Neural cell (in vitro differentiated cells): ENCODE measurements around the gene CEMP1. TPM values are rescaled to one million over a fixed set of nuclear protein-coding genes. Genes with fewer than 3 reads are reported as not detected.

Experiments
- H2AFZ ChIP-seq: fragments of 200-600, 300-800 bp; sonication (generic), shearing (Covaris generic); 2 replicates; pipeline ENCODE4 v1.6.0; 2014; ENCODE audit warnings: low read depth, mild to moderate bottlenecking, antibody characterized with exemption, low read length, moderate library complexity
- H3F3A ChIP-seq: fragments of 200-600 bp; shearing (Covaris generic); 2 replicates; pipeline ENCODE4 v1.6.1; 2016; ENCODE audit warnings: mild to moderate bottlenecking, moderate library complexity, mixed read lengths, antibody characterized with exemption, low read length; ENCODE audit not compliant: insufficient read depth, poor library complexity, severe bottlenecking
- H3K27ac ChIP-seq: fragments of 200-600, 300-800 bp; sonication (generic), shearing (Covaris generic); 2 replicates; pipeline ENCODE4 v1.5.1; 2014; ENCODE audit warnings: mild to moderate bottlenecking, low read length, moderate library complexity
- H3K27me3 ChIP-seq: fragments of 300-800, 200-600 bp; sonication (generic), shearing (Covaris generic); 2 replicates; pipeline ENCODE4 v1.6.0; 2014; ENCODE audit warnings: mild to moderate bottlenecking, low read depth, low read length, moderate library complexity; ENCODE audit not compliant: insufficient read depth
- H3K36me3 ChIP-seq: fragments of 300-800, 200-600 bp; sonication (generic), shearing (Covaris generic); 2 replicates; pipeline ENCODE4 v1.5.1; 2014; ENCODE audit warnings: mild to moderate bottlenecking, antibody characterized with exemption, low read length, moderate library complexity; ENCODE audit not compliant: insufficient read depth
- H3K4me2 ChIP-seq: fragments of 300-800, 200-600 bp; sonication (generic), shearing (Covaris generic); 2 replicates; pipeline ENCODE4 v1.6.0; 2014; ENCODE audit warnings: mild to moderate bottlenecking, low read length
- H3K4me3 ChIP-seq: fragments of 300-800, 200-600 bp; sonication (generic), shearing (Covaris generic); 2 replicates; pipeline ENCODE4 v1.5.1; 2014; ENCODE audit warnings: mild to moderate bottlenecking, low read length, moderate library complexity
- H3K79me2 ChIP-seq: fragments of 200-600 bp; shearing (Covaris generic); replicated peaks from 2 replicates; pipeline ENCODE4 v1.6.0; 2014; ENCODE audit warnings: mild to moderate bottlenecking, low read length, moderate library complexity; ENCODE audit not compliant: insufficient read depth
- H3K9ac ChIP-seq: fragments of 300-800, 200-600 bp; sonication (generic), shearing (Covaris generic); 2 replicates; pipeline ENCODE4 v1.6.1; 2016; ENCODE audit warnings: mild to moderate bottlenecking, low read length, mixed read lengths
- H3K9me2 ChIP-seq: fragments of 200-600 bp; shearing (Covaris generic); 2 replicates; pipeline ENCODE4 v1.6.1; 2016; ENCODE audit warnings: mild to moderate bottlenecking, low read length, mixed read lengths; ENCODE audit not compliant: insufficient read depth
- H3K9me3 ChIP-seq: fragments of 200-600, 300-800 bp; sonication (generic), shearing (Covaris generic); 2 replicates; pipeline ENCODE4 v1.6.1; 2016; ENCODE audit warnings: mild to moderate bottlenecking, mixed run types, low read length, moderate library complexity, mixed read lengths
- H4K20me1 ChIP-seq: fragments of 200-600 bp; shearing (Covaris generic); 2 replicates; pipeline ENCODE4 v1.6.1; 2016; ENCODE audit warnings: mild to moderate bottlenecking, mixed run types; ENCODE audit not compliant: insufficient read depth
- CTCF ChIP-seq: fragments of 450-650 bp; IDR thresholded peaks from 2 replicates; pipeline ENCODE4 v1.5.1; 2014; ENCODE audit warnings: antibody characterized with exemption, mild to moderate bottlenecking, moderate library complexity; ENCODE audit not compliant: poor library complexity, severe bottlenecking
- EP300 ChIP-seq: fragments of 450-650 bp; conservative IDR thresholded peaks from 2 replicates; pipeline ENCODE4 v1.6.1; 2014; ENCODE audit warnings: antibody characterized with exemption, mild to moderate bottlenecking, moderate library complexity; ENCODE audit not compliant: poor library complexity, severe bottlenecking
- MXI1 ChIP-seq: fragments of 450-650 bp; conservative IDR thresholded peaks from 2 replicates; pipeline ENCODE4 v1.6.1; 2014; ENCODE audit warnings: antibody characterized with exemption, mild to moderate bottlenecking; ENCODE audit not compliant: poor library complexity, severe bottlenecking
- POLR2AphosphoS5 ChIP-seq: IDR thresholded peaks from 2 replicates; pipeline ENCODE4 v1.6.1; 2012
- RAD21 ChIP-seq: fragments of 450-650 bp; conservative IDR thresholded peaks from 2 replicates; pipeline ENCODE4 v1.6.1; 2014; ENCODE audit warnings: antibody characterized with exemption, mild to moderate bottlenecking, moderate library complexity
- REST ChIP-seq: IDR thresholded peaks from 2 replicates; pipeline ENCODE4 v1.6.1; 2012; ENCODE audit warnings: borderline replicate concordance
- SMC3 ChIP-seq: fragments of 450-650 bp; conservative IDR thresholded peaks from 2 replicates; pipeline ENCODE4 v1.6.1; 2014; ENCODE audit warnings: antibody characterized with exemption, mild to moderate bottlenecking, moderate library complexity; ENCODE audit not compliant: poor library complexity
- TAF1 ChIP-seq: IDR thresholded peaks from 2 replicates; pipeline ENCODE4 v1.6.1; 2012; ENCODE audit warnings: low read depth
- polyA plus RNA-seq: library from polyadenylated mRNA; depleted of rRNA; stranded (reverse); fragments of >200 nt; gene quantifications from 2 replicates; pipeline ENCODE4 v1.2.3, GENCODE V29; 2014

Gene CEMP1
- polyA plus RNA-seq, 1 donor from 2014 or later: 0.46 TPM

GRCh38 chr16:2489581-2489980 lies 41.6 kb downstream of the CEMP1 start:
- H3K4me3 ChIP-seq: no peak overlapping the region

GRCh38 chr16:2487903-2488531 lies 43.2 kb downstream of the CEMP1 start:
- no peaks in the 10 kb centered on the region for H3K27me3 ChIP-seq
- no peaks in the 10 kb centered on the region for H3K9me2 ChIP-seq
- H3F3A ChIP-seq: no peaks in the 10 kb centered on the region
- no peaks in the 10 kb centered on the region for H3K36me3 ChIP-seq
- H3K9me3 ChIP-seq: no peaks in the 10 kb centered on the region
- no peak for TF ChIP-seq RAD21
- no peak overlapping the region for H3K9ac ChIP-seq
- no peak overlapping the region for H3K4me3 ChIP-seq
- no peak overlapping the region for H3K27ac ChIP-seq
- H2AFZ ChIP-seq: no peak overlapping the region
- H4K20me1 ChIP-seq: no peaks in the 10 kb centered on the region
- H3K79me2 ChIP-seq: no peaks in the 10 kb centered on the region
- H3K4me2 ChIP-seq: no peak overlapping the region

More at GRCh38 chr16:2489581-2489980, 41.6 kb downstream of the CEMP1 start:
- H3K9me2 ChIP-seq: no peaks in the 10 kb centered on the region
- H3K27me3 ChIP-seq: no peaks in the 10 kb centered on the region
- no peaks in the 10 kb centered on the region for H3K9me3 ChIP-seq
- H3K79me2 ChIP-seq: no peaks in the 10 kb centered on the region
- H3F3A ChIP-seq: no peaks in the 10 kb centered on the region
- H3K4me2 ChIP-seq: no peak overlapping the region
- TF ChIP-seq POLR2AphosphoS5 (no peak), CTCF (no peak), REST (no peak)
- no peak overlapping the region for H3K27ac ChIP-seq
- no peaks in the 10 kb centered on the region for H3K36me3 ChIP-seq
- H4K20me1 ChIP-seq: no peaks in the 10 kb centered on the region
- no peak overlapping the region for H3K9ac ChIP-seq
- no peak overlapping the region for H2AFZ ChIP-seq

GRCh38 chr16:2487517-2487842 lies 43.7 kb downstream of the CEMP1 start:
- Histone ChIP-seq H3F3A (no peaks in the 10 kb centered on the region), H3K9ac (no peak overlapping the region), H3K36me3 (no peaks in the 10 kb centered on the region), H3K27me3 (no peaks in the 10 kb centered on the region), H3K79me2 (no peaks in the 10 kb centered on the region), H3K4me2 (no peak overlapping the region), H4K20me1 (no peaks in the 10 kb centered on the region), H3K4me3 (no peak overlapping the region), H2AFZ (no peak overlapping the region), H3K27ac (no peak overlapping the region), H3K9me3 (no peaks in the 10 kb centered on the region), H3K9me2 (no peaks in the 10 kb centered on the region)
- TF ChIP-seq TAF1 (no peak), SMC3 (no peak), MXI1 (no peak), CTCF (no peak), RAD21 (no peak), POLR2AphosphoS5 (no peak), EP300 (no peak), REST (no peak)
